Esophagus squamous epithelium (tissue), 4 donors: Measurements from ENCODE around the gene RALGAPA1.
"Not testable (repeated sequence)": the region's sequence is repeated elsewhere in the genome, so short reads cannot be mapped to it uniquely, and the experiment has no call there.

ENCODE experiments used
- CTCF ChIP-seq, 6 experiments: fragments of 450-650 bp in 4 of 6; fragments of 200-600 bp in 2 of 6; sonication (generic) in 2 of 6; IDR thresholded peaks; one replicate each; pipeline ENCODE4 v1.5.1; 2016 to 2019; ENCODE audit warnings: antibody characterized with exemption in 6 of 6, mild to moderate bottlenecking in 4 of 6, moderate library complexity in 4 of 6
- POLR2A ChIP-seq, 4 donors: fragments of 450-650 bp; IDR thresholded peaks; one replicate each; pipeline ENCODE4 v1.6.1; 2017; ENCODE audit warnings: antibody characterized with exemption in 4 of 4, mild to moderate bottlenecking in 4 of 4, moderate library complexity in 3 of 4

GRCh38 chr14:35824446-35825165 lies 15.5 kb upstream of the RALGAPA1 start:
- TF ChIP-seq POLR2A, CTCF (IDR thresholded peaks at IDR 0.05): not testable (repeated sequence)
